Stimulated activated CD8-positive, alpha-beta memory T cell treated with anti-CD3 and anti-CD28 coated beads, Interleukin-4, amount 100 ng/mL, for 48 hours (primary cell): ENCODE measurements around the gene POFUT2.
"Not testable (repeated sequence)": the region's sequence is repeated elsewhere in the genome, so short reads cannot be mapped to it uniquely, and the experiment has no call there.

Source experiments
- DNase-seq: peaks from one replicate; pipeline ENCODE4 v3.0.0-alpha.2; 2020

The POFUT2 gene

DNA sequence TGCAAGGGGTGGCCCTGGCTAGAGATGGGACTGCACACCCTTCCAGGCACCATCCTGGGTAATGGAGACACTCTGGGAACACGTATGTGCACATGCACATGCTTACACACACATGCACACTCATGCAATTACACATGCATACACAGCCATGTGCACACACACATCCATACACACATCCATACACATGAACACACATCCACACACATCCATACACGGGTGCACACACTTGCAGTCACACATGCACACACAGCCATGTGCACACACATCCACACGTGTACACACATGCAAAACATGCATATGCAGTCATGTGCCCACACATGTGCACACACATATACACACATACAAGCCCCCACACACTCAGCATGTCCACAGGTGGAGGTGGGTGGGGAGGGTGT, 22.3 kb upstream of the POFUT2 start:
- DNase-seq = no peak

DNA sequence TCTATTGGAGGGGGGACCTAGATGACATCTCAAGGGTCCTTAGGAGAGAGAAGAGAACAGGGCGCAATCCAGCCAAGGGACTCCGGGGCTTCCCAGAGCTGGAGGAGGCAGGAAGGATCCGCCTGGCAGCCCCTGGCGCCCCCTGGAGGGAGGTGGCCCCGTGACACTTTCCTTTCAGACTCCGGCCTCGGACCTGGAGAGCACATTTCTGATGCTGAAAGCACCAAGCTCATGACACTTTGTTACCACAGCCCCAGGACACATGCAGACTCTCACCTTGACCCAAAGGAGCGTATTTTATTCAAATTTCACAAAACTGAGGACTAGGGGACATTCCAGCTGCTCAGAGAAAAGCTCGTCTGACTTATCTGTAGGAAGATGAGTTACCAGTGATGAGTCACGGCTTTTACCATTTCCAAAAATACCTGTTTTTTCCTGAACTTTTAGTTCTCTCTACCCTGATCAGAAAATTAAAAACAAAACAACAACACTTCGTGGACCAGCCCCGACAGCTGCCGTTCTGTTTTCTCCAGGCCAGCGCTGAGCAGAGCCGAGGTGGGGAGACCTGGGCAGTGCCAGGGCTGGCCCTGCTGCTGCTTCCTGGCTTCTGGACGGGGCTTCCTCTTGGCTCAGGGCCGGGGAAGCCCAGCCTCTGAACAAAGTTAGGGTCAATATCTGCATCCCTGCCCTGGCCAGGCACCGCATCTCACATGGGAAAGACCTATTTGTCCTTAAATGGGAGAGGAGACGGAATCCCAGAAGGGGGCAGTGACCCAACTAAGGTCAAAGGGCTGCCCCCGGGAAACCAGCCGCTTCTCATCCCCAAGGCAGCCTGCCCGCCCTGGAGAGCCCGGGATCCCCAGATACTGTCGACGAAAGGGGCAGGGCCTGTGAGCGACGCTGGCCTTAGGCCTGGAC, 21.6 kb upstream of the POFUT2 start:
- peak; percentile 77 for DNase-seq

DNA sequence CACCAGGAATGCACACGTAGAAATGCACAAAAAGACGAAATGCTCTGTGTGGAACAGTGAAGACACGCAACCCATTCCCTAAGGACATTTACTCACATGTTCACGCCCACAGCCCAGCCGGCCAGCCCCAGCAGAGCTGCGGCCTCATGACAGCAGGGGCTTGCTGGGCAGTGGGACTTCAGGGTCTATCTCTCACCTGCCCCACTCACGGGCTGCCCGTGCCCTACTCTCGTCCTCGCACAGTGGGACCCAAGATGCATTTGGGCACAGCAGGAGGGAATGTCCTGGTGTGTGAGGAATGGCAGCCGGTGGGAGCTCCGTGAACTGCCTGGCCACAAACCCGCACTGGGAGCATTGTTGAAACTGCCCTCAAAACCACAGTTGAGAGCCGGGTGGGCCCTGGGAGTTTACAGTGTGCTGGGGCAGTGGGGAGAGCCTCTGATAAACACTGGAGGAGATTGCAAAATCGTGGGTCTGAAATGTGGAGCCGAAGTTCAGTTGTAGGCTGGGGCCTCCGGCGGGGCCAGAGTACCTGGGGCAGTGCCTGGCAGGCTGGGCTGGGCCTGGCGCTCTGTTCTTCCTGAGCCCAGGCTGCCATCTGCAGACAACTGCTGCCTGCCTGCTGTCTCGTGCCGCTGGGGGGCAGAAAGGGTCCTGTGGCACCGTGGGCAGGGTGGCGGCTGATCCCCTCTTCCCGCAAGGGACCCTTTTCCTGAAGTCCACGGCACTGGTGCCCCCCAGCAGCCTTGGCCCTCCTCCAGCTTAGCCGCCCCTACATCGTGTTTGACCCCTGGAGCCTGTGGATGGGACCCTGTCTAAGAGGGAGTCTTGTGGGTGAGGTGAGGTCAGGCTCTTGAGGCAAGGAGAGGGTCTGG, 20.7 kb upstream of the POFUT2 start:
- DNase-seq = no peak

DNA sequence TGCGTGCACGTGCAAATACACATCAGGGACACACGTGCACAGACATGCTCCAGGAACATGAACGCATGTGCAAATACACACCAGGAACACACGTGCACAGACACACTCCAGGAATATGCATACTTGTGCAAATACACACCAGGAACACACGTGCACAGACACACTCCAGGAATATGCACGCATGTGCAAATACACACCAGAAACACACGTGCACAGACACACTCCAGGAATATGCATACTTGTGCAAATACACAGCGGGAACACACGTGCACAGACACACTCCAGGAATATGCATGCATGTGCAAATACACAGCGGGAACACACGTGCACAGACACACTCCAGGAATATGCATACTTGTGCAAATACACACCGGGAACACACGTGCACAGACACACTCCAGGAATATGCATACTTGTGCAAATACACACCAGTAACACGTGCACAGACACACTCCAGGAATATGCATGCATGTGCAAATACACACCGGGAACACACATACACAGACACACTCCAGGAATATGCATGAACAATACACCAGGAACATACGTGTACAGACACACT, 20.0 kb upstream of the POFUT2 start:
- DNase-seq = not testable (repeated sequence)

DNA sequence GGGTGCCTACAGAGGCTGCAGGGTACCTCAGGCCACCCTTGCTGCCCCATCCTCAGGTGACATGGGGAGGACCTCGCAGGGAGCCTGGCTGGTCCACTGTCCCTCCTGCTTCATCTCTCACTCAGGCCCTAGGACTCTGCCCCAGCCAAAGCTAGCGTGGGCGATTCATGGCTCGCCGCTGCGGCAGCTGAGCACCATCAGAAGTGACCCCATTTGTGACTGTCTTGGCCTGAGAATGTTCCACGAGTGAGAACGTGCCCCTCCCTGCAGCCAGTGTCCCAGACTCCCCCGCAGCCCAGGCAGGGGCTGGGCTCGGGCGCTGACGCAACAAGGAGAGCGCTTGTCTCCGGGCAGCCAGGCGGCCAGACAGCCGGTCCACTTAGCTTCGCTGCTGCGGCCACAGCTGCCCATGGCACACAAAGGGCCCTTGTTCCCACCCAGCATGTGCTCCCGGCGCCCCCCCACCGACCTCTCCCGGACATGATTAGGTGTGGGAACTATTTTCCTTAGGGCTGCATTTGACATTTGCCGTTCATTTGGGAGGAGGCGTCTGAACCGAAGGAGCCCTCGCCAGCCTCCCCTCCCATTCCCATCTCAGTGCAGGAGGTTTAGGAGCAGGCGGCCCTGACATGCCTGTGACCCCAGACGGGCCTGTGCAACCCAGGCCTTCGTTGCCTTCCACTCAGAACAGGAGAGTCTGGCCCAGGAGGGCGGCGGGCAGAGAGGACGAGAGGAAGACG, 19.3 kb upstream of the POFUT2 start:
- no peak for DNase-seq

GRCh38 chr21:45306453-45306831, 18.7 kb upstream of the POFUT2 start:
- DNase-seq = no peak

- DNase-seq = no peak
These were observed 18.1 kb upstream of the POFUT2 start for GRCh38 chr21:45305836-45306235.

DNA sequence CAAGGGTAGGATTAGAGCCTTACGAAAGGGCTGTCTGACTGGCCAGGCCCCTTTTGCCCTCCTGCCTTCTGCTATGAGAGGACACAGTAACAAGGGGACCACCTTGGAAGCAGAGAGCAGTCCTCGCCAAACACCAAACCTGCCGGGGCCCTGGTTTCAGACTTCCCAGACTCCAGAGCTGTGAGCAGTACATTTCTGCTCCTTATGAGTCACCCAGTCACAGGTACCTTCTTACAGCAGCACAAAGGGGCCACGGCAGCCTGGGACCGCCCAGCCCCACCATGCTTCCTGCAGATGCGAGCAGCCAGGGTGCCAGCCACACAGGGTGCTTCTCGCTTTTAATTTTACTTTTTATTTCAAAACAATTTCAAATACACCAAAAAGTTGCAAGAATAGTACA, 17.2 kb upstream of the POFUT2 start:
- DNase-seq = no peak

- DNase-seq = no peak
These were observed 16.8 kb upstream of the POFUT2 start for GRCh38 chr21:45304476-45304830.

DNA sequence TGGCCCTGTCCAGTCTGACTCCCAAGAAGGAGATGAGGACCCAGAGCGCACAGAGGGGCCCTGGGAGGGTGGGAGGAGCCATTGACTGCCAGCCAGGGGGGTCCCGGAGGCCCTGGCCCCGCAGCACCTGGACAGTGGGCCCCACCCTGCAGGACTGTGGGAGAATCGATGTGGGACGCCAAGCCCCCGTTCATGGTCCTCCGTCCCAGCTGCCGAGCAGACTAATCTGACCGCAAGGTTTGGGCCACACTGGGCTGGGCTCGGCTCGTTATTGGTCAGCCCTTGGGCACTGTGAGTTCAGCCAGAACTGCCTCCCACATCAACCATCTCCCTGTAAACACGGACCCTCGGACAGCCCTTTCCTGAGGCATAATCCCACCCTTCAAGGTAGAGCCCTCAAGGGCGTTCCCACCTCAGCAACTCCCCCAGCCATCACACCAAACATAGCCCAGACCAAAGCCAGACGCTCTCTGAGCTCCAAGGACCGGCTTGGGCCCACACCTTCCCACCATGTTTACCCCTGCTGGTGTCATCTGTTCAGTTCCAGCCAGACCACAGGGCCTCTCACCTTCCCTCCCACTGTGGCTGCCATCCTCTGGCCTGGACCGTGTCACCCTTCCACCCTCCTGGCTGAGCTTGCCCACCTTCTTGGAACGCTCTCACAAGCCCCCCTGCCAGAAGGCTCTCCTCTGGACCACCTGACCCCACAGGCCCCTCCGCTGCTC, 16.2 kb upstream of the POFUT2 start:
- DNase-seq = no peak

DNA sequence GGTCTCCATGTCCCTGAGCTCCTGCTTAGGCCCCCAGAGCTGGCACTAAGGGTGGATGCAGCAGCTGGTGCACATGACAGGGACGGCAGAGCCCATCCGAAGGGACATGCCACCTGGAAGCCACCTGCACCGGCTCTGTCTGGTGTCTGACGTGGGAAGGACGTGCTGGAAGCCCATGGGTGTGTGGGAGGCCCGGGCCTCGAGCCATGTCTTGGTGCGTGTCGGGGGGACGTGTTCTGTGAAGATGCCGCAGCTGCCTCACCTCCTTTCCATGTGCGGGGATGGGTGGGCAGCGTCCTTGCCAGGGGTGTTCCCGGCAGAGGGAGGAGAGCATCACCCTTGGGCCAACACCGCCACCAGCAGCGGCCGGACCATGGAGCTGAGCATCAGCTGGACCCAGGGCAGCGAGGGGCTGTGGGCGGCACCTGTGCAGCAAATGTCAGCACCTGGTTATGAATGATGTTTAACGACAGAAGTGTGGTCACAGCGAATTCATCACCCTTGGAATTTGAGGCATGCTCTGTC, 15.5 kb upstream of the POFUT2 start:
- no peak for DNase-seq

DNA sequence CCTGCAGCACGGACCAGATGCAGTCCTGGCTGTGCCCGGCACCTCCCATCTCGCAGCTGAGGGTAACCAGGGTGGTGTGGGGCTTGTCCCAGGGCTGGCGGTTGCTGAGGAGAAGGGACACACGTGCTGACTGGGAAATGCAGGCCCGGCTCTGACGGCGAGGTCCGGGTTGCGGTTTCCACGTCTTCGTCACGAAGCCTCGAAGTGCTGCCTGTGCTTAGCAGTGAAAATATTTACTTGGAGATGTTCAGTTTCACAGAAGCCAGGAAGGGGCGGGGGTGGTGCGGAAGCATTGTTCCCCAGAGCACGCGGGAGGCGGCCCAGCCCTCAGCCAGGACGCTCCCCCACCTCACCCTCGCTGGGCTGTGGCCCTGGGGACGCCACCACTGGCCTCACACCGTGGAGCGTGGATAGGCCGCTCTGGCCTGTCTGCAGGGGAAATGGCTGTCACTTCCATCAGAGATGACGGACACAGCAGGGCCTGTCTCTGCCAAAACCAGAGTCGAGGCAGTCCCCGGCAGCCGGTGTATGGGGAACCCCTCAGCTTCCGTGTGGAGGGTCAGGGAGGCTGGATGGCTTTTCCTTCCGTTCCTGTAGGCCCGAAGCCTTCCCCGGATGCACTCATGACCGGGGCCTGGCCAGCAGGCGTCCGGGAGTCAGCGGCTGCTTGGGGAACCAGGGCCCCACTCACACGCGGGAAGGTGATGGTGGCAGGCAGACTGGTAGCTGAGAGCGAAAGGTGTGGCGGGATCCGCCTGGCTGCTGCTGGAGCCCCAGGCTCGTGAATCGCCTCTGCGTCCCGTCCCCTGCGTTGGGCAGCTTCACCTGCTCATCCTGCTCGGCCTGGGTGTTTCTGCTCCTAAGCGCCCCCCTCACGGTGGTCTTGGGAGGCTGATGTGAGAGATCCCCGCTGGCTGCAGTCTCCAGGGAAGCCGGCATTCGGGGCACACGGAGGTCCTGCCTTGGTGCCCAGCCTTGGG, 14.7 kb upstream of the POFUT2 start:
- DNase-seq = peak; percentile 55

- no peak for DNase-seq
These were observed 13.9 kb upstream of the POFUT2 start for GRCh38 chr21:45301521-45302081.

- DNase-seq = no peak
These were observed 13.3 kb upstream of the POFUT2 start for GRCh38 chr21:45300786-45301520.

DNA sequence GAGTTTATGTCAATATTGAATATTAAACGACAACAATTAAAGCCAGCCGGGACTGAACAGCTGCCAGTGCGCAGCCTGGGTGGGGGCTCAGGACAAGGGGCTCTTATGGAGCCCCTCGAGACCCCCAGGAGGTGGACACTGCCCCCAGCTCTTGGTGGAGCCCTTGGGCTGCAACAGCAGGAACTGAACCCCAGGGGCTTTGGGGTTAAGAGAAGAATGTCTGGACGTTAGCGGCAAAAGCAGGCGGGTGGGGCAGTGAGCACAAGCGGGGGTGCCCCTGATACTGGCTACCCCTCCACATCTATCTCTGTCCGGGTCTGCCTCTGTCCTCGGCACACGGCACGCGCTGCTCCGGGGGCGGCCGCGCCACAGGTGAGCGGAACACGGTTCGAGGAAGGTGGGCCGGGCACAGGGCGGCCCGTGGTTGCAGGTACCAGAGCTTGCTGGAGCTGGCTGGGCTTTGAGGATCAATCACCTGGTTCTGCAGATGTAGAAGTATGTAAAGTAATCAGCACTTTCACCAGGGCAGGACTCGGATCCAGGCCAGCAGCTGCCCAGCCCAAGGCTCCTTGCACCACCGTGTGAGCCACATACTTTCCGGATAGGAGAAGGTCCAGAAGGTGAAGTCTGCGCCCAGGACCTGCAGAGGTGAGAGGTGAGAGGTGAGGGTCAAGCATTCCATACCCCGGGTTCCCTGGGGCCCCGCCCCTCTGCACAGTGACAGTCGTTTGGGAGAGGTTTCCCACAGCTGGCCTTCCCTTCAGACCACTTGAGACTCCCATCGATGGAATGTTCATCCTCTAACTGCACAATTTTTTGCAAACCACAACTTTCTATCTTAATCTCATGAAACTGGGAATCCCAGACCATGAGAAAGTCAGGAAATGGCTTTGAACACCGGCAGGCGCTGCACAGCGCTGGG, 12.4 kb upstream of the POFUT2 start:
- no peak for DNase-seq

DNA sequence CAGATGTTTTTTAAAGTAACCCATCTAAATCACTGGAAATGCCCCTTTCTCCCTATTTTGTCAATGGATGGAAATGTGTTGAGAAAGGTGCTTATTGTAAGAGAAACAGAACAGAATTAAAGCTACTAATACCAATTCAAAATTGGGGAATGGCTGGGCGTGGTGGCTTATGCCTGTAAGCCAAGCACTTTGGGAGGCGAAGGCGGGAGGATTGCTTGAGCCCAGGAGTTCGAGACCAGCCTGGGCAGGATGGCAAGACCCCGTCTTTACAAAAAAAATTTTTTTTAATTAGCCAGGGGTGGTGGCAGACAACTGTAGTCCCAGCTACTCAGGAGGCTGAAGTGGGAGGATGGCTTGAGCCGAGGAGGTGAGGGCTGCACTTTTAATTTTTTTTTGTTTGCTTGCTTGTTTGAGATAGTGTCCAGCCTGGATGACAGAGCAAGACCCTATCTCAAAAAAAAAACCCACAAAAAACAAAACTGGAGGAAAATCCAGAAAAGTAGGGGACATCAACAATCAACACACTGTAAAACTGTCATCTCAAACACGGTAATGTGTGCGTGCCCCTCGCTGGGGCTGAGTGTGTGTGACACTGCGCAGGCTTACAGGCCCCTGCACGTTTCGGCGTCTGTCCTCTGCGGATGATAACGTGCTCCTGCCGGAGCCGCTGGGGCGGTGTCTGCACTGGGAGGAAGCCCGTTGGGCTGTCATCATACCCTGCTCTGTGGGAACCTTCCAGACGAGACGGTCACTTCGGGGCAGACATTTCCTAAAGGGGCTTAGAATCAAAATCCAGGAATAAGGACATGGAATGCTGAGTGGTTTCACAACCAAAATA, 11.6 kb upstream of the POFUT2 start:
- DNase-seq = no peak

GRCh38 chr21:45297869-45298268, 10.2 kb upstream of the POFUT2 start:
- no peak for DNase-seq

DNA sequence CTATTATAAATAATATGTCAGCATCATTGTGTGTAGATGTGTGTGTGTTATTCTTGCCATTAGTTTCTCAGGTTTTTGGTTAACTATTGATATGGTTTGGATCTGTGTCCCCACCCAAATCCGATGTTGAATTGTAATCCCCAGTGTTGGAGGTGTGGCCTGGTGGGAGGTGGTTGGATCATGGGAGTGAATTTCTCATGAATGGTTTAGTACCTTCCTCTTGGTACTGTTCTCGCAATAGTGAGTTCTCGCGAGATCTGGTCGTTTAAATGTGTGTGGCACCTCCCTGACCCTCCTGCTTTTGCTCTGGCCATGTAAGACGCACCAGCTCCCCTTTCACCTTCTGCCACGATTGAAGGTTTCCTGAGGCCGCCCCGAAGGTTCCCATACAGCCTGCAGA, 9.6 kb upstream of the POFUT2 start:
- DNase-seq = no peak
